Measurements from ENCODE around the gene NHLRC4. TPM values are rescaled to one million over a fixed set of nuclear protein-coding genes. Genes with fewer than 3 reads are reported as not detected.
"Not testable (repeated sequence)": the region's sequence is repeated elsewhere in the genome, so short reads cannot be mapped to it uniquely, and the experiment has no call there.

Gene NHLRC4
- total RNA-seq, 1 donor from 2014 or later: 2.7 TPM

- ATAC-seq: peak; percentile 14 to 38
- DNase-seq: peak; percentile 71
- intact Hi-C loops (cut with DNase I): no loop called here
- no peaks in the 10 kb centered on the region for H3K9me3 ChIP-seq
- no peak for TF ChIP-seq CTCF (IDR thresholded peaks at IDR 0.05)
- peak overlapping the region; percentile 91 for H3K27ac ChIP-seq
- no peak overlapping the region for H3K4me3 ChIP-seq
- H3K36me3 ChIP-seq: peaks cover 6% of the 10 kb centered on the region
- peaks cover 65% of the 10 kb centered on the region for H3K4me1 ChIP-seq
- no peaks in the 10 kb centered on the region for H3K27me3 ChIP-seq (ENCODE audit: low read depth)
Observed at GRCh38 chr16:593406-593805, 26.6 kb downstream of the NHLRC4 start.

- H3K27ac ChIP-seq: peak overlapping the region; percentile 91
- H3K4me3 ChIP-seq: no peak overlapping the region
- H3K36me3 ChIP-seq: peaks cover 9% of the 10 kb centered on the region
- ATAC-seq: no peak
- H3K4me1 ChIP-seq: peaks cover 63% of the 10 kb centered on the region
- H3K27me3 ChIP-seq (ENCODE audit: low read depth): no peaks in the 10 kb centered on the region
- DNase-seq: peak; percentile 46
- intact Hi-C loops (cut with DNase I): no loop called here
- H3K9me3 ChIP-seq: no peaks in the 10 kb centered on the region
- no peak for TF ChIP-seq CTCF (IDR thresholded peaks at IDR 0.05)
Observed at GRCh38 chr16:593807-594206, 27.0 kb downstream of the NHLRC4 start.

GRCh38 chr16:595094-595528 lies 28.3 kb downstream of the NHLRC4 start:
- intact Hi-C loops (cut with DNase I): no loop called here
- H3K9me3 ChIP-seq: no peaks in the 10 kb centered on the region
- H3K4me1 ChIP-seq: peaks cover 63% of the 10 kb centered on the region
- H3K27me3 ChIP-seq (ENCODE audit: low read depth): no peaks in the 10 kb centered on the region
- ATAC-seq (no peak), DNase-seq (no peak)
- TF ChIP-seq CTCF (IDR thresholded peaks at IDR 0.05): no peak
- peaks cover 15% of the 10 kb centered on the region for H3K36me3 ChIP-seq
- H3K27ac ChIP-seq: no peak overlapping the region
- H3K4me3 ChIP-seq: no peak overlapping the region

GRCh38 chr16:595942-596735 lies 29.3 kb downstream of the NHLRC4 start:
- no peak overlapping the region for H3K27ac ChIP-seq
- intact Hi-C loops (cut with DNase I): no loop called here
- no peak overlapping the region for H3K4me3 ChIP-seq
- peaks cover 57% of the 10 kb centered on the region for H3K4me1 ChIP-seq
- ATAC-seq: no peak
- peak; percentile 42 for DNase-seq
- no peaks in the 10 kb centered on the region for H3K27me3 ChIP-seq (ENCODE audit: low read depth)
- H3K9me3 ChIP-seq: no peaks in the 10 kb centered on the region
- H3K36me3 ChIP-seq: peaks cover 23% of the 10 kb centered on the region
- TF ChIP-seq CTCF (IDR thresholded peaks at IDR 0.05): no peak

GRCh38 chr16:596736-597060 lies 29.9 kb downstream of the NHLRC4 start:
- H3K36me3 ChIP-seq: peaks cover 25% of the 10 kb centered on the region
- intact Hi-C loops (cut with DNase I): no loop called here
- H3K9me3 ChIP-seq: no peaks in the 10 kb centered on the region
- DNase-seq: no peak
- TF ChIP-seq CTCF (IDR thresholded peaks at IDR 0.05): no peak
- H3K27me3 ChIP-seq (ENCODE audit: low read depth): no peaks in the 10 kb centered on the region
- ATAC-seq: no peak
- no peak overlapping the region for H3K4me3 ChIP-seq
- H3K4me1 ChIP-seq: peaks cover 51% of the 10 kb centered on the region
- H3K27ac ChIP-seq: no peak overlapping the region

GRCh38 chr16:597655-598054 lies 30.9 kb downstream of the NHLRC4 start:
- H3K27me3 ChIP-seq (ENCODE audit: low read depth); DNase-seq; intact Hi-C loops (cut with DNase I); ATAC-seq; H3K4me3 ChIP-seq; H3K9me3 ChIP-seq; H3K27ac ChIP-seq: not testable (repeated sequence)
- peaks cover 41% of the 10 kb centered on the region for H3K4me1 ChIP-seq
- H3K36me3 ChIP-seq: peaks cover 25% of the 10 kb centered on the region
